ENCODE results near the gene PITPNM2. TPM values are rescaled to one million over a fixed set of nuclear protein-coding genes. Genes with fewer than 3 reads are reported as not detected.

The PITPNM2 gene
- total and polyA plus RNA-seq, 9 of the 15 experiments (the other 6 are each of a cell fraction or from before 2014, with no cell fraction given) = 0.03 to 10.8 (median 2.9) TPM

DNA sequence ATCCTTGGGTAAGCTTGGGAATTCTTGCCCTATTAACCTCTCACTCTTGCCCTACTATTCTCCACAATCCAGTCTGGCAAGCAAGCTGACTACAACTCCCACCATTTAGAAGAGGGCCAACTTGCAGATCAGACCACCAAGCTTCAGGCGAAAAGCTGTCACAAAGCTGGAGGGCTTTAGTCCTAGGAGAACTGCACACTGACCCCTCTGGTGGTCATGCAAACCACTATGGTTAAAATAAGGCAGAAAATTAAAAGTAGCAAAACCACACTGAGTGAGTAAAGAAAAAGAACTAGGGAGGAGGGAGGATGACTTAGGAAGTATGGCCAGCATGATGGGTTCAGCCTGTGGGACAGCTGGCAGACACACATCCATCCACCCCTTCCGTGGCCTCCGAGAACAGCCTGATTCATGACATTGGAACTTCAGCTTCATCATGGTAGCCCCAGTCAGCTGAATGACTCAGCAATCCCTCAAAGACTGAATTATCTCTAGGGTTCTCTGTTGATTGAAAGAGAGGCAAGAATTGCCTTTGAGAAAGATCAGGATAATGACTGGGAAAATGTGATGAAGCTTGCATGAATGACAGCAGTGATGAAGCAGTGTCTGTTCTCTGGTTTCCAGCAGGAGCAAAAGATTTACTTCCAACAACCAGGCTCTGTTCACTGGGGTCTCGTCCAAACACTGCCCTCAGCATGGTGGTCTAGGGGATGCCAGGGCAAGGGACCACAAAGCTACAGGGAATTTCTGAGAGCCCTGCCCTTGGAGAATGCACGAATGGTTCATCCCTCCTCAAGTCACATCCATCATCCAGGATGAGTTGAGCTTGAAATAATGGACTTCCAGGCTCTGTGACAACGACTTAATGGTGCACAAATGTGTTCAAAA lies 24.4 kb downstream of the PITPNM2 start (continued):
- TF ChIP-seq HIVEP1 (CRISPR knock-in tag; IDR thresholded peaks at IDR 0.05) (no peak), FOXK1 (CRISPR knock-in tag; IDR thresholded peaks at IDR 0.05; ENCODE audit: borderline replicate concordance) (no peak), RCOR1 (IDR thresholded peaks at IDR 0.05; ENCODE audit: borderline replicate concordance in 1 of 2, low read depth in 2 of 2, low read length in 2 of 2) (peak in 1 of 2 experiments; percentile 92; a peak in 3 of 4 replicates), CBX2 (IDR thresholded peaks at IDR 0.05; ENCODE audit: insufficient read depth, low read length, poor library complexity, severe bottlenecking) (no peak), ZNF507 (tag; conservative IDR thresholded peaks at IDR 0.05) (no peak), LCOR (CRISPR knock-in tag; IDR thresholded peaks at IDR 0.05) (no peak), TRIM28 (IDR thresholded peaks at IDR 0.05) (no peak), ZNF696 (CRISPR knock-in tag; conservative IDR thresholded peaks at IDR 0.05) (no peak), THRB (CRISPR knock-in tag; conservative IDR thresholded peaks at IDR 0.05) (no peak), TFE3 (CRISPR knock-in tag; IDR thresholded peaks at IDR 0.05) (no peak), HLTF (IDR thresholded peaks at IDR 0.05) (no peak), ZNF668 (CRISPR knock-in tag; IDR thresholded peaks at IDR 0.05) (no peak), CEBPB (tag; IDR thresholded peaks at IDR 0.05) (no peak), CREB1 (IDR thresholded peaks at IDR 0.05) (0 out of 2 replicates have a peak, but pooled peaks have one; percentile 9), CREB1 (CRISPR knock-in tag; IDR thresholded peaks at IDR 0.05) (no peak), ZBTB2 (IDR thresholded peaks at IDR 0.05) (0 out of 2 replicates have a peak, but pooled peaks have one; percentile 43), ILK (tag; IDR thresholded peaks at IDR 0.05; ENCODE audit: borderline replicate concordance, low read depth) (no peak), PHF8 (IDR thresholded peaks at IDR 0.05; ENCODE audit: borderline replicate concordance, low read length) (no peak)
- TF ChIP-seq, protein P1, sequence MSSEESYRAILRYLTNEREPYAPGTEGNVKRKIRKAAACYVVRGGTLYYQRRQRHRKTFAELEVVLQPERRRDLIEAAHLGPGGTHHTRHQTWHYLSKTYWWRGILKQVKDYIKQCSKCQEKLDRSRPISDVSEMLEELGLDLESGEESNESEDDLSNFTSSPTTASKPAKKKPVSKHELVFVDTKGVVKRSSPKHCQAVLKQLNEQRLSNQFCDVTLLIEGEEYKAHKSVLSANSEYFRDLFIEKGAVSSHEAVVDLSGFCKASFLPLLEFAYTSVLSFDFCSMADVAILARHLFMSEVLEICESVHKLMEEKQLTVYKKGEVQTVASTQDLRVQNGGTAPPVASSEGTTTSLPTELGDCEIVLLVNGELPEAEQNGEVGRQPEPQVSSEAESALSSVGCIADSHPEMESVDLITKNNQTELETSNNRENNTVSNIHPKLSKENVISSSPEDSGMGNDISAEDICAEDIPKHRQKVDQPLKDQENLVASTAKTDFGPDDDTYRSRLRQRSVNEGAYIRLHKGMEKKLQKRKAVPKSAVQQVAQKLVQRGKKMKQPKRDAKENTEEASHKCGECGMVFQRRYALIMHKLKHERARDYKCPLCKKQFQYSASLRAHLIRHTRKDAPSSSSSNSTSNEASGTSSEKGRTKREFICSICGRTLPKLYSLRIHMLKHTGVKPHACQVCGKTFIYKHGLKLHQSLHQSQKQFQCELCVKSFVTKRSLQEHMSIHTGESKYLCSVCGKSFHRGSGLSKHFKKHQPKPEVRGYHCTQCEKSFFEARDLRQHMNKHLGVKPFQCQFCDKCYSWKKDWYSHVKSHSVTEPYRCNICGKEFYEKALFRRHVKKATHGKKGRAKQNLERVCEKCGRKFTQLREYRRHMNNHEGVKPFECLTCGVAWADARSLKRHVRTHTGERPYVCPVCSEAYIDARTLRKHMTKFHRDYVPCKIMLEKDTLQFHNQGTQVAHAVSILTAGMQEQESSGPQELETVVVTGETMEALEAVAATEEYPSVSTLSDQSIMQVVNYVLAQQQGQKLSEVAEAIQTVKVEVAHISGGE (CRISPR knock-in tag; IDR thresholded peaks at IDR 0.05) = no peak

Data from K562 (cell line).